OCI-LY3 (cell line): ENCODE measurements around the gene C3orf49.

Experiments used
- H2AFZ ChIP-seq: fragments of 200-600, 300-600 bp; shearing (Covaris generic); 2 replicates; pipeline ENCODE4 v1.6.0; 2014; ENCODE audit warnings: antibody characterized with exemption, low read depth, low read length
- H3K27ac ChIP-seq: fragments of 200-600, 300-600 bp; sonication (generic); 2 replicates; pipeline ENCODE4 v1.5.1; 2014; ENCODE audit warnings: mild to moderate bottlenecking, low read length, moderate library complexity, mixed read lengths
- H3K27me3 ChIP-seq: fragments of 200-600, 300-600 bp; sonication (generic); 2 replicates; pipeline ENCODE4 v1.6.1; 2014; ENCODE audit warnings: low read depth, low read length, mixed read lengths
- H3K36me3 ChIP-seq: fragments of 200-600, 300-600 bp; sonication (generic); replicated peaks from 2 replicates; pipeline ENCODE3; 2014; ENCODE audit warnings: low read depth, low read length, mixed read lengths
- H3K4me1 ChIP-seq: fragments of 300-600, 200-600 bp; sonication (generic); 2 replicates; pipeline ENCODE4 v1.6.1; 2014; ENCODE audit warnings: low read length, mixed read lengths
- H3K4me2 ChIP-seq: fragments of 200-600, 300-600 bp; sonication (generic); 2 replicates; pipeline ENCODE4 v1.6.1; 2014; ENCODE audit warnings: low read length, mixed read lengths
- H3K4me3 ChIP-seq: fragments of 300-600, 200-600 bp; sonication (generic); 2 replicates; pipeline ENCODE4 v1.5.1; 2014; ENCODE audit warnings: antibody characterized with exemption, mild to moderate bottlenecking, low read length, moderate library complexity
- H3K79me2 ChIP-seq: fragments of 300-600, 200-600 bp; shearing (Covaris generic); 2 replicates; pipeline ENCODE4 v1.6.1; 2014; ENCODE audit warnings: mild to moderate bottlenecking, low read length, mixed read lengths
- H3K9ac ChIP-seq: fragments of 300-600, 200-600 bp; shearing (Covaris generic); 2 replicates; pipeline ENCODE4 v1.6.0; 2014; ENCODE audit warnings: mild to moderate bottlenecking, low read length, moderate library complexity
- H3K9me3 ChIP-seq: fragments of 200-600, 300-600 bp; shearing (Covaris generic); 2 replicates; pipeline ENCODE4 v1.6.1; 2014; ENCODE audit warnings: low read length, mixed read lengths; ENCODE audit not compliant: insufficient read depth
- H4K20me1 ChIP-seq: fragments of 200-600, 300-600 bp; sonication (generic); 2 replicates; pipeline ENCODE4 v1.6.1; 2016; ENCODE audit warnings: low read length, mixed read lengths; ENCODE audit not compliant: insufficient read depth
- EZH2phosphoT487 ChIP-seq: fragments of 200-600 bp; shearing (Covaris generic); IDR thresholded peaks from 2 replicates; pipeline ENCODE4 v1.6.1; 2018; ENCODE audit warnings: antibody characterized with exemption, mixed run types, low read depth
- TF ChIP-seq, protein P1 (sequence below): fragments of 200-600, 300-600 bp; sonication (generic); IDR thresholded peaks from 2 replicates; pipeline ENCODE4 v1.5.1; 2014; ENCODE audit warnings: antibody characterized with exemption, low read length, low read depth

C3orf49 gene

DNA sequence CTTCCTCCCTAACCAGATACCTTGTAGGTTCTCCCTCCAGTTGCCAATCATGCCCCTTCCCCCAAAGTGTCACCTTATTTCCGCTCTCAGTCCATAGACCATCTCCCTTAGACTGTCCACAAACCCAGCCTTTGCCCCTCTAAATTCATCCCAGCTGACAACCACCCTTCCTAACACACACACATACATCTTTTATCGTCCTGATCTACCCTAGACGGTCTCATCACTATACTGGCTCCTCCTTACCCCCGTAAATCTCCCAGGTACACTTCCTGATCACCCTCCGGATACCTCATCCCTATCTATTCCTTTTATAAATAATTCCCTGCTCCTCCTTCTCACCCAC is 43.7 kb downstream of the C3orf49 start:
- Histone ChIP-seq H3K9ac (peak overlapping the region; percentile 99), H3K27me3 (no peaks in the 10 kb centered on the region), H3K36me3 (peaks cover 5% of the 10 kb centered on the region), H3K4me3 (peak overlapping the region; percentile 99), H2AFZ (peak overlapping the region; percentile 93; the same call in 1 of the 2 replicates), H3K79me2 (peaks cover 97% of the 10 kb centered on the region), H4K20me1 (peaks cover 11% of the 10 kb centered on the region; the same call in 1 of the 2 replicates), H3K4me2 (peak overlapping the region; percentile 97), H3K4me1 (peaks cover 14% of the 10 kb centered on the region), H3K9me3 (no peaks in the 10 kb centered on the region), H3K27ac (peak overlapping the region; percentile 70)
- no peak for TF ChIP-seq EZH2phosphoT487
- TF ChIP-seq, protein P1, sequence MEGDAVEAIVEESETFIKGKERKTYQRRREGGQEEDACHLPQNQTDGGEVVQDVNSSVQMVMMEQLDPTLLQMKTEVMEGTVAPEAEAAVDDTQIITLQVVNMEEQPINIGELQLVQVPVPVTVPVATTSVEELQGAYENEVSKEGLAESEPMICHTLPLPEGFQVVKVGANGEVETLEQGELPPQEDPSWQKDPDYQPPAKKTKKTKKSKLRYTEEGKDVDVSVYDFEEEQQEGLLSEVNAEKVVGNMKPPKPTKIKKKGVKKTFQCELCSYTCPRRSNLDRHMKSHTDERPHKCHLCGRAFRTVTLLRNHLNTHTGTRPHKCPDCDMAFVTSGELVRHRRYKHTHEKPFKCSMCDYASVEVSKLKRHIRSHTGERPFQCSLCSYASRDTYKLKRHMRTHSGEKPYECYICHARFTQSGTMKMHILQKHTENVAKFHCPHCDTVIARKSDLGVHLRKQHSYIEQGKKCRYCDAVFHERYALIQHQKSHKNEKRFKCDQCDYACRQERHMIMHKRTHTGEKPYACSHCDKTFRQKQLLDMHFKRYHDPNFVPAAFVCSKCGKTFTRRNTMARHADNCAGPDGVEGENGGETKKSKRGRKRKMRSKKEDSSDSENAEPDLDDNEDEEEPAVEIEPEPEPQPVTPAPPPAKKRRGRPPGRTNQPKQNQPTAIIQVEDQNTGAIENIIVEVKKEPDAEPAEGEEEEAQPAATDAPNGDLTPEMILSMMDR: no peak

DNA sequence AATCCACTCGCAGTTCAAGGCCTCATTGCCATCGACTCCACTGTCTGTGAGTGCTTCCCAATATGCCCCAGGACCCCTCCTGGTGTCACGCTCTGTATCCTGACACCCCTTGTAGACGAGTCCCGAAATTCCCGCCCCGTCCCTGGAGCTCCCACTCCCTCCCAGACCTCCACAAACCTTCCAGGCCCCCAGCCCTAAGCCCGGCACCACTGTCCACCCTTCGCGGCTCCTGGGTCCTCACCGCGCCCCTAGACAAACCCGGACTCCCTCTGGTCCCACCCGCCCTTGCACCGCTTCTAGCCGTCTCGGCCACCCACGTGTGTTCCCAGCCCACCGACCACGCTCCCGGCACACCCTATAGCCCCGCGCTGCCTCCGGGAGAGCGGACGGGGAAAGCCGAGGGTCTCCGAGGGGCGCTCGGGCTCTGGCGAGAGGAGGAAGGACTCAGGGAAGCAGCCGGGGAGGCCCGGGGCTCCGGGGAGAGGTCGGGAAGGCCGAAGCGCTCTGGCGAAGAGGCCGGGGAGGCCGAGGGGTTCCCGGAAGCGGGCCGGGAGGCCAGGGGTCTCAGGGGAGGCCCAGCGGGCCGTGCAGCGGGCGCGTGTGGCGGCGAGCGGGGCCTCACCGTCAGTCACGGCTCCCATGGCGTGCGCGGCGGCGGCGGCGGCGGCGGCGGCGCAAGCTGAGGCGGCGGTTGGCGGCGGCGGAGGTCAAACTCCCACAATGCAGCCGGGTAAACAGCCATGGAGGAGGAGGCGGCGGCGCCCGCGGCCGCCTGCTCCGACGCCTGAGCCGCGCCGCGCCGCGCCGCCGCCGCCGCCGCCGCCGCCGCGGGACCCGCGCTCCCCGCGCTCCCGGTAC is 44.3 kb downstream of the C3orf49 start, which contains the start of the genes ATXN7 and THOC7:
Gene ATXN7 (plus strand): TSS at position 718 of the 858 bp plus-strand sequence. CDS start 48,732 bp downstream, outside the sequence.
Gene THOC7 (minus strand): TSS at position 656 of the 858 bp plus-strand sequence. CDS start 15 bp downstream, at position 641.
- TF ChIP-seq, protein P1: no peak
- no peak for TF ChIP-seq EZH2phosphoT487
- peaks cover 97% of the 10 kb centered on the region for H3K79me2 ChIP-seq
- H3K9ac ChIP-seq: peak within 1 kb of the TSS; percentile 99
- peak within 1 kb of the TSS; percentile 93 for H2AFZ ChIP-seq
- peaks cover 10% of the 10 kb centered on the region for H4K20me1 ChIP-seq
- H3K4me3 ChIP-seq: peak within 1 kb of the TSS; percentile 99
- H3K27ac ChIP-seq: peak within 1 kb of the TSS; percentile 71
- H3K9me3 ChIP-seq: no peaks in the 10 kb centered on the region
- peaks cover 20% of the 10 kb centered on the region for H3K4me1 ChIP-seq
- H3K27me3 ChIP-seq: no peaks in the 10 kb centered on the region
- H3K36me3 ChIP-seq: peaks cover 11% of the 10 kb centered on the region
- peak within 1 kb of the TSS; percentile 97 for H3K4me2 ChIP-seq

DNA sequence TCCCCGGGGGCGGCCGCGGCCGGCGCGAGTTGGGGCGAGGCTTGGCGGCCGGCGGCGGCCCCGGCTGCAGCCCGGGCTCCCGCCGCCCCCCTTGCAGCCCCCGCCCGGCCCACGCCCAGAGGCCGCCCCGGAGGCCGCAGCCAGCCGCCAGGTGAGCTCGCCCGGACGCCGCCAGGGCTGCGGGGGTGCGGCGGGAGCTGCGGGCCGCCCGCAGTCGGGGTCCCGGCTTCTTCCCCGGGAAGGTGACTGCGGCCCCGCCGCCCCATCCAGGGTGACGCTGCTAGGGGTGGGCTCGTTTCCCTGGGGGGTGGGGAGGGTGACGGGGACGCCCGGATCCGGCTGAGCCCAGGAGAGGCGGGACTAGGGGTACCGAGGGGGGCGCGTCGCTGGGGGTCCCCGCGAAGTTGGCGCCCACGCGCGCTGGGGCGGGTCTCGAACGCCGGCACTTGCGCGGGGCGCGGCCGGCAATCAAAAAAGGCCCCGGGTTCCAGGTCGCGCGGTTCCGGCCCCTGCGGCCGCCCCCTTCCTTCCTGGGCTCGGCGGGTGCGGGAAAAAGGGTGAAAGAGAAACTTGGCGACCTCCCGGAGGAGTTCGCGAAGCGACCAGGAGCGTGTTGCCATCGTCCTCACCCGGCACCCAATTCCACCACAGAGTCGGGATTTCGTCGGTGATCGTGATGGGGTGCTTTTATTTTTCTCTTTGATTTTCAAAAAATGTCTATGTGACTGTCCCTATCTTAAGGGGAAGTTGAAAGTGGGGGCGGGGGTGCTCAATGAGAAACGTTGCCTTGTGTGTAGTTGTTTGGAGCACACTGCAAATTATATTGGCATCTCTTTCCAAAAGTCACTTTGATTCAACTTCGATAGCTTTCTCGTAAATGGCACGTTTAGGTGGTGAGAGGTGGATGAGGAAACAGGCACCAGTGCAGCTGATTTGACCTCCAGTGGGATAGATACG is 45.2 kb downstream of the C3orf49 start:
- Histone ChIP-seq H3K79me2 (peaks cover 97% of the 10 kb centered on the region), H3K4me3 (peak overlapping the region; percentile 85), H3K4me2 (peak overlapping the region; percentile 90), H3K9me3 (no peaks in the 10 kb centered on the region), H3K36me3 (peaks cover 11% of the 10 kb centered on the region), H3K27me3 (no peaks in the 10 kb centered on the region), H4K20me1 (peaks cover 11% of the 10 kb centered on the region; the same call in 1 of the 2 replicates), H3K4me1 (peaks cover 28% of the 10 kb centered on the region), H3K27ac (peak overlapping the region; percentile 71), H3K9ac (peak overlapping the region; percentile 91), H2AFZ (peak overlapping the region; percentile 62; the same call in 1 of the 2 replicates)
- TF ChIP-seq EZH2phosphoT487: no peak
- TF ChIP-seq, protein P1: no peak
